Germinal center (tissue), 1 donor: ENCODE results near the gene TLR6.
A peak's percentile ranks its signal among the peaks of the same experiment; 100 is the strongest.
"Not testable (repeated sequence)": the region's sequence is repeated elsewhere in the genome, so short reads cannot be mapped to it uniquely, and the experiment has no call there.

Experiments
- DNase-seq: peaks from one replicate; pipeline ENCODE4 v3.0.0; 2012; ENCODE audit warnings: mixed read lengths, low spot score

TLR6 gene

DNA sequence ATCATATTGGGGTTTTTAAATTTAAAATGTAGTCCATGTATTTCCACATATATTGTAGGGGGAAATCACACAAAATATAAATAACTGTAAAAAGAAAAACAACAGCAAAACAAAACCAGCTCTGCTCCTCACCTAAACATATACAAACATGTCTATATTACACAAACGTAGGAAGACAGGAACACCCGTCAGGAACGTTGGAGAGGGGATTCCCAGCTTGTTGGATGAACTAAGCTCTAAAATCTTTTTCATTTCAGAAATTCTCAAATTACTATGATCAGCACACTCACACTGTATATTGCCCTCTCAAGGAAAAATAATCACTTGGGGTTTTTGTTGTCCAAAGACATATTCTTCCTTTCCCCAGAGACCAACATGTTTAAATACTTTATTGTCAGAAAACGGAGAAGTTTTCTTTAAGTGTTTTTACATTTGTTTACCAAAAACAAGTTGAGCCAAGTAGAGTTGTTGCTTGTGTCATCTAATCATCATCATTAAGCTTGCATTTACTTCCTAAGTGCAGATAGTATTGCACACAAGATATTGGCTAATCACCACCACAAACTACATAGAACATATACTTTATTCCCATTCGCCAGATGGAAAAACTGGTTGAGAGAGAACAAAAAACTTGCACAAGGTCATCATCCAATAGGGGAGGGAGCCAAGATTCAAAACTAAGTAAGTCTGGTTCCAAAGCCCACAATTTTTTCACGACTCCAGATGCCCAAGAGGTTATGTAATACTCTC is 71.4 kb downstream of the TLR6 start:
- no peak for DNase-seq

DNA sequence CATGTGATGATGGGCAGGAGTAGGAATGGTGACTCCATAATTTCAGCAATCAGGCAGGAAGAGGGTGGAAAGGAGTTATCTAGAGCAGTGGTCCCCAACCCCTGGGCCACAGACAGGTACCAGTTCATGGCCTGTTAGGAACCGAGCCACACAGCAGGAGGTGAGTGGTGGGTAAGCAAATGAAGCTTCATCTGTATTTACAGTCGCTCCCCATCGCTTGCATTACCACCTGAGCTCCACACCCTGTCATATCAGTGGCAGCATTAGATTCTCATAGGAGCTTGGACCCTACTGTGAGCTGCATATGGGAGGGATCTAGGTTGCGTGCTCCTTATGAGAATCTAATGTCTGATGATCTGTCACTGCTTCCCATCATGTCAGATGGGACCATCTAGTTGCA is 72.5 kb downstream of the TLR6 start:
- DNase-seq: no peak

DNA sequence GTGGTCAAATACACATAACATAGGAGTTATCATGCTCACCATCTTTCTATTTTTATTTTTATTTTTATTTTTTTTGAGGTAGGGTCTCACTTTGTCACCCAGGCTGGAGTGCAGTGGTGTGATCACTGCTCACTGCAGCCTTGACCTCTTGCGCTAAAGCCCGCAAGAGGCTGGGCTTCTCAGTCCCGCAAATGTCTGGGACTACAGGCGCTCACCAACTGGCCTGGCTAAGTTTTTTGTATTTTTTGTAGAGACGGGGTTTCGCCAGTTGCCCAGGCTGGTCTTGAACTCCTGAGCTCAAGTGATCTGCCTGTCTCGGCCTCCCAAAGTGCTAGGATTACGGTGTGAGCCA is 73.5 kb downstream of the TLR6 start:
- DNase-seq: no peak

DNA sequence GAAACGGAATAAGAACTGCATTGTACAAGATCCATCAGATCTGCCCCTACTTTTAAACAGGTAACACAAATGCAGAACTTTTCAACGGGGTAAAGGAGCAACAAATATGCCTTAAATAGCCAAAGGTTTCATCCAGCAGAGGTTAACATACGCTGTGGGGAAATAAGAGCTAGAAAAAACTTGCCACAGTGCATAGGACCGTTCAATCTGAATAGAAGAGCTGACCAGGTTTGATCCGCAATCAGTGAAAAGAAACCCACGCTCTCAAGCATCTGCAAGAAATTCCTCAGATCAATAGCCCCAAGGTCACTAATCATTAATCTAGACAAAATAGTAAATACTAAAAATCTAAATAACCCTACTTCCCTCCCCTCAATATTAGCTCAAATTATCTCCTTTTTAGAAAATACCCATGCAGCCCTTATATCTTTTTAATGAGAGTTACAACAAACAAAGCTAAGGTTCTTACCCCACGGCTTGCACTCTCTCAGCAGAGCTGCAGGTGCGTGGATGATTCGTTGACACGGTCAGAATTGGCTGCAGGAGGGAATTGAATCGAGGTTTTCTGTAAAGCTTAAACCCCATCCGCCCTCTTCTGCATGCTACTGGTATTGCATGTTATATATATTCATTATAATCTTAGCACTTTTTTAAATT is 74.0 kb downstream of the TLR6 start, which contains the start of gene TLR10:
Gene TLR10, minus strand, starts transcription at position 539 of the 657 bp plus-strand sequence. CDS start 7,400 bp downstream, outside the sequence.
- DNase-seq: peak; percentile 71

DNA sequence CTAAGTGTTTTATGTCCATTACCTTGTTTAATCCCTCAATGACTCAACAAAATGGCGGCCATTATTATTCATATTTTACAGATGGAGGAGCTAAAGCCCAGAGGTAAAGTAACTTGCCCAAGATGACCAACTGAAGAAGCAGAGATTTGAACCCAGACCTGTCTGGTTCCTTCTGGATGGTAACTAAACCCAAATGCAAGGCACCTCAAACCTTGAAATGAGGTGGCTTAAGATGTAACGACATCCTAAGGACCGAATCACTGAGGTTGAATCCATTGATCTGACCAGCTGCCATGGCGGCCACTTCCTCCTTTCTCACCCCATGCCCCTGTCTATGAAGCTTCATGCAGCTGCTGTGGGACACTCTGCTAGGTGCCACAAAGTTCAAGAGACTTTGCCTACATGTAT is 74.8 kb downstream of the TLR6 start:
- no peak for DNase-seq

DNA sequence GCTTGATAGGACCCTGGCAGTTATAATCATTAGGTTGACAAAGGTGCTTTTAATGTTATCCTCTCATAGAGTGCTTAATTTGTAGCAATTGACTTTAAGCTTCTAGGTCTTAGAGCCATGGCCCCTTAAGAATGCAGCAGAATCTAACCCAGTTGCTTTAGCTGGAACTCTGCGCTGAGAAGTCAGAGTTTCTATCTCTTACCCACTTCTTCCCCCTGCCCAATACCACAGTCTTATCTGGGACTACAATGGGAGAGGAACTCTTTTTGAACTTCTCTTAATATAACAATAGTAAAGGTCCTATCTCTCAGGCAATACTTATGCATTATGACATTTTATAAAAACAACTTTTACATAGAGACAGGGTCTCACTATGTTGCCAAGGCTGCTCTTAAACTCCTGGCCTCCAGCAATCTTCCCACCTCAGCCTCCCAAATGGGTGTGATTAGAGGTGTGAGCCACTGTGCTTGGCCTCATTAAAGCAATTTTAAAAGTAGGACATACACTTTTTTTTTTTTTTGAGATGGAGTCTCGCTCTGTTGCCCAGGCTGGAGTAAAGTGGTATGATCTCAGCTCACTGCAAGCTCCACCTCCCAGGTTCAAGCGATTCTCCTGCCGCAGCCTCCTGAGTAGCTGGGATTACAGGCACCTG is 75.7 kb downstream of the TLR6 start:
- no peak for DNase-seq

DNA sequence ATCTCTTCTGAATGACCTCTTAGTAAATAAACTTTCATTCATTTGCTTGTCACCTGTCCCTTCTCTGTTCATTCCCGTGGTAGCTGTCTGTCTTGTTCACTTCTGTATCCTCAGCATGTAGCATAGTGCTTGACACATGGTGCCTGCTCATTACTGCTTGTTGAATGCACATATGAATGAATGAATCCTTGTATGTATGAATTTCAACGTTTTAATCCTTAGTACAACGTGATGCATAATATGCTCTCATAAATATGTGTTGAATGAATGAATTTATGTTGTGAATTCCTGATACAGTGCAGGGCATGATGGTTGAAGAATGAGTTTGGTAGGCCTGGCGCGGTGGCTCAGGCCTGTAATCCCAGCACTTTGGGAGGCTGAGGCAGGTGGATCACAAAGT is 76.8 kb downstream of the TLR6 start:
- no peak for DNase-seq

DNA sequence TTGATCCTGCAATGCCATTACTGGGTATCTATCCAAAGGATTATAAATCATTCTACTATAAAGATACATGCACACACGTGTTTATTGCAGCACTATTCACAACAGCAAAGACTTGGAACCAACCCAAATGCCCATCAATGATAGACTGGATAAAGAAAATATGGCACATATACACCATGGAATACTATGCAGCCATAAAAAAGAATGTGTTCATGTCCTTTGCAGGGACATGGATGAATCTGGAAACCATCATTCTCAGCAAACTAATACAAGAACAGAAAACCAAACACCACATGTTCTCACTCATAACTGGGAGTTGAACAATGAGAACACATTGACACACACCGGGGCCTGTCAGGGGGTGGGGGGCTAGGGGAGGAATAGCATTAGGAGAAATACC is 78.7 kb downstream of the TLR6 start:
- not testable (repeated sequence) for DNase-seq

DNA sequence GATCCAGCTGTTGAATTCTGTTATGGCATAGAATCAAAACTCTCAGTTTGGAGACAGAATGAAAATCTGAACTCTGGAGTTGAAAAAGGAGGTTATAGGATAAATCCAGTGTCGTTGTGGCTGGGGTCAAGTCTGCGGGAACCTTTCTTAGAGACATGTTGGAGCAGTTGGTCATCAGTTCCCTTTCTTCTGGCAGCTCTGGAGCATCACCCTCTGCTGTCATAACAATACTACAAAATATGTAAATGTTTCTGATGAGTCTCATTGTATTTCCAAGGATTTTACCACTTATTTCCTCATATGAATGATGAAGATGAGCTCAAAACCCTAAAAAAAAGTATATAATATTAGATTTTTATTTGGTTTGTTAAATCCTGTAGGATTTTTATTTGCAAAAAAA is 81.3 kb downstream of the TLR6 start:
- DNase-seq: no peak

DNA sequence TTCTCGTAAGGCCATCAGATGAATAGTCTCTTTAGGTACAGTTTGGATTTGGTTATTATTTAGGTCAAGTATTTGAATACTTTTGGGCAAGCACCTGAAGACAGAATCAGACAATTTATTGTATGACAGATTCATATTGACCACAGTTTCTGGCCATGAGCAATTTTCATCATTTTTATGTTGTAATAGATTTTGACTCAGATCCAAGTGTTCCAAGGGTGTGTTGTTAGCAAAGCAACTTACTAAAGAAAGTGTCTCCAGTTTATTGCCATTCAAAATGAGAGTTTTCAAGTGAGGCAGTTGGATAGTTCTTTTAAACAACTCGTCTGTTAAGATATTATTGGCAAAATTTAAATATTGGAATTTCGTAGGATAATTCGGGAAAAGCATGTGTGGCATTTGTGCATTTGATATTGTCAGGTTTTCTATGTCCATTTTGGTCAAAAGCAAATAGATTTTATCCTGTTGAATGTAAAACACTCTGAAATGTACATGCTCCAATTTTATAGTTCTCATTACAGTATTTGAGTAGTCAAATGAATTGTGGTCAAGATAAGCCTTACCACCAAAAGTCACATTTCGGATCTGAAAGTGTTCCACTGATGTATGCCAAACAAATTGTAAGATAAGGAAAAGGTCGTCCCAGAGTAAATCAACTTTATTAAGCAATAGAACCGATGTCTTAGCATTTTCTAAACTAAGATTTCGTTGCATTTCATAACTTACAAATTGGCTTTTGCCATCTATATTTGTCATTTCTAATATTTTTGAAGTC is 82.2 kb downstream of the TLR6 start:
- DNase-seq: no peak
